ENCODE measurements around the gene MAIP1.

Gene MAIP1

DNA sequence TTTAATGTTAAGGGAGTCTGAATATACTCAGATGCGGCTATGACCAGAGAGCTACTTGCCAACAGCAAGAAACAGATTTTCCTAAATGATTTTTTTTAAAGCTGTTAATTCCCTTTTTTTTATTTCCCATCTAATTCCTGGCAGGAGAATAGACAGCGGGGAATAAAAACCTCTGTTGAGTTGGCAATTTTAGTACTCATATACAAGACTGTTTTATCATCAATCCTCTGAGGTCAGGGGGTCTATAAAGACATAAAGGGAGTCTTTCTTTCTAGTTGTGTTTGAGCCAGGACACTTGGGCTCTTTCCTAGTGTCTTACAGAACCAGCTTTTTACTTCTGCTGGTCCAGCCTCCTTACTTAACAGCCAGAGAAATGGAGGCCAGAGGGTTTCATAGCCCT, 29.4 kb downstream of the MAIP1 start:
- H3K14ac ChIP-seq (ENCODE audit: low read length in 2 of 2) = no peak overlapping the region
- no peaks in the 10 kb centered on the region for H3K27me3 ChIP-seq (ENCODE audit: control insufficient read depth in 1 of 2, insufficient read depth in 1 of 2, low read length in 2 of 2)
- no peak overlapping the region for H4K91ac ChIP-seq (ENCODE audit: low read length)
- H3K9ac ChIP-seq (ENCODE audit: low read length) = no peak overlapping the region
- H2AK5ac ChIP-seq (ENCODE audit: low read length, severe bottlenecking) = no peak overlapping the region
- no peak overlapping the region for H2BK12ac ChIP-seq (ENCODE audit: low read length in 2 of 2)
- no peak overlapping the region for H2BK15ac ChIP-seq (ENCODE audit: low read depth, poor library complexity, severe bottlenecking)
- 100% methylated on average over 1 of the region's 2 CpGs for WGBS
- H3K27ac ChIP-seq (ENCODE audit: low read length, poor library complexity, severe bottlenecking) = no peak overlapping the region
- H3K9me3 ChIP-seq (ENCODE audit: control insufficient read depth, low read length) = no peaks in the 10 kb centered on the region
- no peak overlapping the region for H2BK5ac ChIP-seq (ENCODE audit: low read depth, low read length, poor library complexity, severe bottlenecking)
- DNase-seq = no peak
- H3K79me1 ChIP-seq (replicated peaks; ENCODE audit: low read length, poor library complexity, severe bottlenecking) = no peaks in the 10 kb centered on the region
- no peak overlapping the region for H3K4me2 ChIP-seq (ENCODE audit: low read length, poor library complexity, severe bottlenecking)
- peaks cover 3% of the 10 kb centered on the region for H3K4me1 ChIP-seq (ENCODE audit: control insufficient read depth, insufficient read depth, low read depth, low read length)
- H3K23ac ChIP-seq (ENCODE audit: low read length in 2 of 2) = no peak overlapping the region
- H2AFZ ChIP-seq (ENCODE audit: low read depth, low read length) = no peak overlapping the region
- no peak overlapping the region for H3K4ac ChIP-seq (ENCODE audit: low read depth in 1 of 2, low read length in 2 of 2)
- no peaks in the 10 kb centered on the region for H3K36me3 ChIP-seq (ENCODE audit: control insufficient read depth in 1 of 2, insufficient read depth in 2 of 2, low read depth in 1 of 2, low read length in 2 of 2)
- H3K18ac ChIP-seq (ENCODE audit: low read depth in 1 of 2, low read length in 2 of 2) = no peak overlapping the region
- H4K8ac ChIP-seq (ENCODE audit: low read length) = no peak overlapping the region
- no peak overlapping the region for H3K4me3 ChIP-seq (ENCODE audit: insufficient read depth in 1 of 2, low read depth in 1 of 2, low read length in 2 of 2)
- no peak overlapping the region for H2BK120ac ChIP-seq (ENCODE audit: low read depth, low read length)

DNA sequence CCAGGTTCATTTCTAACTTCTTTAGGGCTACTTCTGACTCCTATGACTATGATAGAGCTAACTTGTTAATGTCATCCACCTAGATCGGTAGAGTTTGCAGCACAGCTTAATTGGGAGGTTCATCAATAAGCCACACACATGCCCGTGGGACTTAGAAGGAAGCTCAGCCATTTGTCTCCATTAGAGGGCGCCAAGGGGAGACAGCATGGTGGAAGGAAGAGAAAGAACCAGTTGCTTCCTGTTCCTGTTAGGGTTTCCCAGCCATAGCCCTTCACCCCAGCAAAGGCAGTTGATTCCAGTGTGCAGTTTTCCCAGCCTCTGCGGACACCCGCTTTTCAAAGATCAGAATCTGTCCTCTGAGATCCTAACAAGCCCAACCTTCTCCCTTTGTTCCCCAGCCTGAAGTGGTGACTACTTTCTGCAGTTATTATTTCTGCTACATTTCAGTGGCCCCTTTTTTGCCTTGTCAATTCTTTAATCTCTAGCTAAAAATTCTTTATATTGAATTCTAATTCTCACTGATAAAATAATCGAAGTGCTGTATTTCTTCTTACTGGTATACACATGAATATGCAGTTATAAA, 30.3 kb downstream of the MAIP1 start:
- H3K36me3 ChIP-seq (ENCODE audit: control insufficient read depth in 1 of 2, insufficient read depth in 2 of 2, low read depth in 1 of 2, low read length in 2 of 2) = no peaks in the 10 kb centered on the region
- peaks cover 3% of the 10 kb centered on the region for H3K4me1 ChIP-seq (ENCODE audit: control insufficient read depth, insufficient read depth, low read depth, low read length)
- H4K91ac ChIP-seq (ENCODE audit: low read length) = peak overlapping the region; percentile 76
- peak overlapping the region; percentile 43 to 53 for H3K18ac ChIP-seq (ENCODE audit: low read depth in 1 of 2, low read length in 2 of 2)
- no peak overlapping the region for H3K23ac ChIP-seq (ENCODE audit: low read length in 2 of 2)
- WGBS = 46% methylated on average over 5 of the region's 6 CpGs
- no peak overlapping the region for H2AK5ac ChIP-seq (ENCODE audit: low read length, severe bottlenecking)
- no peak overlapping the region for H3K4me2 ChIP-seq (ENCODE audit: low read length, poor library complexity, severe bottlenecking)
- no peak overlapping the region for H3K9ac ChIP-seq (ENCODE audit: low read length)
- H3K27me3 ChIP-seq (ENCODE audit: control insufficient read depth in 1 of 2, insufficient read depth in 1 of 2, low read length in 2 of 2) = no peaks in the 10 kb centered on the region
- no peaks in the 10 kb centered on the region for H3K79me1 ChIP-seq (replicated peaks; ENCODE audit: low read length, poor library complexity, severe bottlenecking)
- no peak overlapping the region for H3K14ac ChIP-seq (ENCODE audit: low read length in 2 of 2)
- H2BK120ac ChIP-seq (ENCODE audit: low read depth, low read length) = peak overlapping the region; percentile 58
- peak overlapping the region in 1 of 2 experiments; percentile 31 for H2BK12ac ChIP-seq (ENCODE audit: low read length in 2 of 2)
- peak; percentile 81 for DNase-seq
- H3K9me3 ChIP-seq (ENCODE audit: control insufficient read depth, low read length) = no peaks in the 10 kb centered on the region
- peak overlapping the region; percentile 16 for H2BK15ac ChIP-seq (ENCODE audit: low read depth, poor library complexity, severe bottlenecking)
- H2AFZ ChIP-seq (ENCODE audit: low read depth, low read length) = no peak overlapping the region
- no peak overlapping the region for H2BK5ac ChIP-seq (ENCODE audit: low read depth, low read length, poor library complexity, severe bottlenecking)
- H3K4me3 ChIP-seq (ENCODE audit: insufficient read depth in 1 of 2, low read depth in 1 of 2, low read length in 2 of 2) = no peak overlapping the region
- H3K27ac ChIP-seq (ENCODE audit: low read length, poor library complexity, severe bottlenecking) = no peak overlapping the region
- H4K8ac ChIP-seq (ENCODE audit: low read length) = peak overlapping the region; percentile 87
- H3K4ac ChIP-seq (ENCODE audit: low read depth in 1 of 2, low read length in 2 of 2) = no peak overlapping the region

GRCh38 chr2:199987586-199987985, 32.2 kb downstream of the MAIP1 start:
- Histone ChIP-seq H3K4me1 (ENCODE audit: control insufficient read depth, insufficient read depth, low read depth, low read length) (no peaks in the 10 kb centered on the region), H2BK12ac (ENCODE audit: low read length in 2 of 2) (no peak overlapping the region), H3K4me3 (ENCODE audit: insufficient read depth in 1 of 2, low read depth in 1 of 2, low read length in 2 of 2) (no peak overlapping the region), H3K23ac (ENCODE audit: low read length in 2 of 2) (no peak overlapping the region), H2BK15ac (ENCODE audit: low read depth, poor library complexity, severe bottlenecking) (no peak overlapping the region), H4K8ac (ENCODE audit: low read length) (no peak overlapping the region), H3K9ac (ENCODE audit: low read length) (no peak overlapping the region), H2BK120ac (ENCODE audit: low read depth, low read length) (no peak overlapping the region), H4K91ac (ENCODE audit: low read length) (no peak overlapping the region), H3K9me3 (ENCODE audit: control insufficient read depth, low read length) (no peaks in the 10 kb centered on the region), H3K4ac (ENCODE audit: low read depth in 1 of 2, low read length in 2 of 2) (no peak overlapping the region), H2AFZ (ENCODE audit: low read depth, low read length) (no peak overlapping the region), H3K79me1 (replicated peaks; ENCODE audit: low read length, poor library complexity, severe bottlenecking) (no peaks in the 10 kb centered on the region), H2AK5ac (ENCODE audit: low read length, severe bottlenecking) (no peak overlapping the region), H2BK5ac (ENCODE audit: low read depth, low read length, poor library complexity, severe bottlenecking) (no peak overlapping the region), H3K27me3 (ENCODE audit: control insufficient read depth in 1 of 2, insufficient read depth in 1 of 2, low read length in 2 of 2) (no peaks in the 10 kb centered on the region), H3K27ac (ENCODE audit: low read length, poor library complexity, severe bottlenecking) (no peak overlapping the region), H3K14ac (ENCODE audit: low read length in 2 of 2) (no peak overlapping the region), H3K4me2 (ENCODE audit: low read length, poor library complexity, severe bottlenecking) (no peak overlapping the region), H3K18ac (ENCODE audit: low read depth in 1 of 2, low read length in 2 of 2) (no peak overlapping the region), H3K36me3 (ENCODE audit: control insufficient read depth in 1 of 2, insufficient read depth in 2 of 2, low read depth in 1 of 2, low read length in 2 of 2) (no peaks in the 10 kb centered on the region)
- WGBS = 100% methylated on average over 1 of the region's 2 CpGs
- DNase-seq = no peak

- H3K4me2 ChIP-seq (ENCODE audit: low read length, poor library complexity, severe bottlenecking) = no peak overlapping the region
- H3K4ac ChIP-seq (ENCODE audit: low read depth in 1 of 2, low read length in 2 of 2) = no peak overlapping the region
- no peak overlapping the region for H2AFZ ChIP-seq (ENCODE audit: low read depth, low read length)
- no peaks in the 10 kb centered on the region for H3K4me1 ChIP-seq (ENCODE audit: control insufficient read depth, insufficient read depth, low read depth, low read length)
- H3K9me3 ChIP-seq (ENCODE audit: control insufficient read depth, low read length) = no peaks in the 10 kb centered on the region
- WGBS = 47% methylated on average over 5 of the region's 7 CpGs
- H2BK12ac ChIP-seq (ENCODE audit: low read length in 2 of 2) = no peak overlapping the region
- peak overlapping the region; percentile 57 for H4K8ac ChIP-seq (ENCODE audit: low read length)
- H3K14ac ChIP-seq (ENCODE audit: low read length in 2 of 2) = no peak overlapping the region
- no peak overlapping the region for H2AK5ac ChIP-seq (ENCODE audit: low read length, severe bottlenecking)
- no peak overlapping the region for H2BK5ac ChIP-seq (ENCODE audit: low read depth, low read length, poor library complexity, severe bottlenecking)
- H3K9ac ChIP-seq (ENCODE audit: low read length) = no peak overlapping the region
- DNase-seq = peak; percentile 53
- H3K18ac ChIP-seq (ENCODE audit: low read depth in 1 of 2, low read length in 2 of 2) = no peak overlapping the region
- no peaks in the 10 kb centered on the region for H3K79me1 ChIP-seq (replicated peaks; ENCODE audit: low read length, poor library complexity, severe bottlenecking)
- H3K27me3 ChIP-seq (ENCODE audit: control insufficient read depth in 1 of 2, insufficient read depth in 1 of 2, low read length in 2 of 2) = no peaks in the 10 kb centered on the region
- no peak overlapping the region for H3K23ac ChIP-seq (ENCODE audit: low read length in 2 of 2)
- no peak overlapping the region for H2BK120ac ChIP-seq (ENCODE audit: low read depth, low read length)
- no peak overlapping the region for H2BK15ac ChIP-seq (ENCODE audit: low read depth, poor library complexity, severe bottlenecking)
- no peaks in the 10 kb centered on the region for H3K36me3 ChIP-seq (ENCODE audit: control insufficient read depth in 1 of 2, insufficient read depth in 2 of 2, low read depth in 1 of 2, low read length in 2 of 2)
- H3K27ac ChIP-seq (ENCODE audit: low read length, poor library complexity, severe bottlenecking) = no peak overlapping the region
- H4K91ac ChIP-seq (ENCODE audit: low read length) = no peak overlapping the region
- H3K4me3 ChIP-seq (ENCODE audit: insufficient read depth in 1 of 2, low read depth in 1 of 2, low read length in 2 of 2) = no peak overlapping the region
Measured at GRCh38 chr2:199988151-199988550, 32.8 kb downstream of the MAIP1 start.
